HepG2 (cell line): ENCODE data around the gene YY1.

Experiments
- ARNT ChIP-seq: fragments of 450-650 bp; IDR thresholded peaks from 2 replicates; pipeline ENCODE4 v1.6.1; 2017
- MTA1 ChIP-seq: sonication (generic); formaldehyde crosslinking; IDR thresholded peaks from 2 replicates; pipeline ENCODE4 v1.4.0; 2020; ENCODE audit warnings: missing genetic modification reagents, mild to moderate bottlenecking, borderline replicate concordance
- NCOR1 ChIP-seq: fragments of 200-600 bp; sonication (generic); IDR thresholded peaks from 2 replicates; pipeline ENCODE4 v1.7.0; 2017; ENCODE audit warnings: antibody characterized with exemption, low read length, borderline replicate concordance
- POLR2AphosphoS5 ChIP-seq: IDR thresholded peaks from 2 replicates; pipeline ENCODE4 v1.6.1; 2012; ENCODE audit warnings: low read depth, low read length
- RNF2 ChIP-seq: fragments of 450-650 bp; conservative IDR thresholded peaks from 2 replicates; pipeline ENCODE4 v1.6.1; 2016; ENCODE audit warnings: low read depth
- TCF7 ChIP-seq: sonication (generic); IDR thresholded peaks from 2 replicates; pipeline ENCODE4 v1.6.1; 2016; ENCODE audit warnings: antibody characterized with exemption, low read depth
- ZNF570 ChIP-seq: sonication (generic); formaldehyde crosslinking; IDR thresholded peaks from 2 replicates; pipeline ENCODE4 v1.4.0; 2020; ENCODE audit warnings: mild to moderate bottlenecking, missing genetic modification reagents, borderline replicate concordance
- ZNF777 ChIP-seq: sonication (generic); formaldehyde crosslinking; IDR thresholded peaks from 2 replicates; pipeline ENCODE4 v1.4.0; 2020; ENCODE audit warnings: missing genetic modification reagents
- TF ChIP-seq, protein P1 (sequence below): sonication (generic); formaldehyde crosslinking; conservative IDR thresholded peaks from 2 replicates; pipeline ENCODE4 v1.4.0; 2020; ENCODE audit warnings: missing genetic modification reagents
- TF ChIP-seq, protein P2 (sequence below): sonication (generic); formaldehyde crosslinking; IDR thresholded peaks from 2 replicates; pipeline ENCODE4 v1.5.0; 2020; ENCODE audit warnings: mild to moderate bottlenecking, missing genetic modification reagents, moderate library complexity
- TF ChIP-seq, protein P3 (sequence below): sonication (generic); formaldehyde crosslinking; IDR thresholded peaks from 2 replicates; pipeline ENCODE4 v1.5.0; 2020; ENCODE audit warnings: missing genetic modification reagents

DNA sequence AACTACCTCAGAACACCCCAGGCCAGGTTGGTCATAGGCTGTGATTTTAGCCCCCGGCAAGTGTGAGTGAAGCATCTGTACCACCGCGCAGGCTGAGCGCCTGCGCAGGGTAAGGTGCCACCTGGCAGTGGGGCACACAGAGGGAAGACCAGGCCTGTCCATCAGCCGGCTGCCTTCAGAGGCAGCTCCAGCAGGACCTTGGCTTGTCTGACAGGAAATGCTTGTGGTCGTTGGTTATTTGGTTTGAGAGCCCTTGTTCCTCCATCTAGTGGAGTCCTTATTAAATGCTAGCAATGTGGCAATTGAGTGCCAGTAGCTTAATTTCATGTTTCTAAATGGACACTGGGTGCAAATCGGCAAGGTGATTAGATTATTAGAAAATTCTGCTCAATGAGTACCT, 39.8 kb downstream of the YY1 start:
- no peak for TF ChIP-seq TCF7
- TF ChIP-seq ARNT, result no peak
- TF ChIP-seq, protein P1, sequence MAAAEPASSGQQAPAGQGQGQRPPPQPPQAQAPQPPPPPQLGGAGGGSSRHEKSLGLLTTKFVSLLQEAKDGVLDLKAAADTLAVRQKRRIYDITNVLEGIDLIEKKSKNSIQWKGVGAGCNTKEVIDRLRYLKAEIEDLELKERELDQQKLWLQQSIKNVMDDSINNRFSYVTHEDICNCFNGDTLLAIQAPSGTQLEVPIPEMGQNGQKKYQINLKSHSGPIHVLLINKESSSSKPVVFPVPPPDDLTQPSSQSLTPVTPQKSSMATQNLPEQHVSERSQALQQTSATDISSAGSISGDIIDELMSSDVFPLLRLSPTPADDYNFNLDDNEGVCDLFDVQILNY (CRISPR knock-in tag), result no peak
- no peak for TF ChIP-seq ZNF777 (CRISPR knock-in tag)
- no peak for TF ChIP-seq ZNF570 (CRISPR knock-in tag)
- no peak for TF ChIP-seq POLR2AphosphoS5
- TF ChIP-seq, protein P2, sequence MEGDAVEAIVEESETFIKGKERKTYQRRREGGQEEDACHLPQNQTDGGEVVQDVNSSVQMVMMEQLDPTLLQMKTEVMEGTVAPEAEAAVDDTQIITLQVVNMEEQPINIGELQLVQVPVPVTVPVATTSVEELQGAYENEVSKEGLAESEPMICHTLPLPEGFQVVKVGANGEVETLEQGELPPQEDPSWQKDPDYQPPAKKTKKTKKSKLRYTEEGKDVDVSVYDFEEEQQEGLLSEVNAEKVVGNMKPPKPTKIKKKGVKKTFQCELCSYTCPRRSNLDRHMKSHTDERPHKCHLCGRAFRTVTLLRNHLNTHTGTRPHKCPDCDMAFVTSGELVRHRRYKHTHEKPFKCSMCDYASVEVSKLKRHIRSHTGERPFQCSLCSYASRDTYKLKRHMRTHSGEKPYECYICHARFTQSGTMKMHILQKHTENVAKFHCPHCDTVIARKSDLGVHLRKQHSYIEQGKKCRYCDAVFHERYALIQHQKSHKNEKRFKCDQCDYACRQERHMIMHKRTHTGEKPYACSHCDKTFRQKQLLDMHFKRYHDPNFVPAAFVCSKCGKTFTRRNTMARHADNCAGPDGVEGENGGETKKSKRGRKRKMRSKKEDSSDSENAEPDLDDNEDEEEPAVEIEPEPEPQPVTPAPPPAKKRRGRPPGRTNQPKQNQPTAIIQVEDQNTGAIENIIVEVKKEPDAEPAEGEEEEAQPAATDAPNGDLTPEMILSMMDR (CRISPR knock-in tag), result peak; percentile 21; the same call in 1 of the 2 replicates
- TF ChIP-seq MTA1, result no peak
- TF ChIP-seq NCOR1, result no peak
- TF ChIP-seq, protein P3, sequence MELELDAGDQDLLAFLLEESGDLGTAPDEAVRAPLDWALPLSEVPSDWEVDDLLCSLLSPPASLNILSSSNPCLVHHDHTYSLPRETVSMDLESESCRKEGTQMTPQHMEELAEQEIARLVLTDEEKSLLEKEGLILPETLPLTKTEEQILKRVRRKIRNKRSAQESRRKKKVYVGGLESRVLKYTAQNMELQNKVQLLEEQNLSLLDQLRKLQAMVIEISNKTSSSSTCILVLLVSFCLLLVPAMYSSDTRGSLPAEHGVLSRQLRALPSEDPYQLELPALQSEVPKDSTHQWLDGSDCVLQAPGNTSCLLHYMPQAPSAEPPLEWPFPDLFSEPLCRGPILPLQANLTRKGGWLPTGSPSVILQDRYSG, result no peak
- no peak for TF ChIP-seq RNF2
